Vagina (tissue), 2 donors: Measurements from ENCODE around the gene ASB3. TPM values are rescaled to one million over a fixed set of nuclear protein-coding genes. Genes with fewer than 3 reads are reported as not detected.

Source experiments
- DNase-seq, 2 donors: peaks; one replicate each; pipeline ENCODE4 v3.0.0-alpha.2; 2017; ENCODE audit errors: extremely low spot score in 2 of 2
- H3K27ac ChIP-seq: fragments of 200-600 bp; sonication (generic); one replicate; pipeline ENCODE4 v1.5.1; 2019
- H3K27me3 ChIP-seq: fragments of 200-600 bp; sonication (generic); one replicate; pipeline ENCODE4 v1.5.1; 2019
- H3K36me3 ChIP-seq, 2 donors: fragments of 200-600 bp; sonication (generic); one replicate each; pipeline ENCODE4 v1.5.1; 2017 to 2019
- H3K4me1 ChIP-seq: fragments of 200-600 bp; sonication (generic); one replicate; pipeline ENCODE4 v1.5.1; 2019
- H3K4me3 ChIP-seq, 2 donors: fragments of 200-600 bp; sonication (generic); 1 replicate in 1 of 2; 2 replicates in 1 of 2; pipeline ENCODE4 v1.5.1; 2016 to 2019
- H3K9me3 ChIP-seq: fragments of 200-600 bp; sonication (generic); one replicate; pipeline ENCODE4 v1.5.1; 2019
- POLR2A ChIP-seq, 2 donors: fragments of 450-650 bp; IDR thresholded peaks; one replicate each; pipeline ENCODE4 v1.6.1; 2017; ENCODE audit warnings: antibody characterized with exemption in 2 of 2, mild to moderate bottlenecking in 2 of 2, moderate library complexity in 2 of 2
- POLR2AphosphoS5 ChIP-seq, 2 donors: sonication (generic); formaldehyde crosslinking; IDR thresholded peaks; one replicate each; pipeline ENCODE4 v1.9.0; 2017; ENCODE audit warnings: antibody characterized with exemption in 2 of 2, mild to moderate bottlenecking in 2 of 2, low read depth in 1 of 2; ENCODE audit not compliant: insufficient read depth in 1 of 2
- intact Hi-C: fragments of 100-400 bp; cut with DNase I; formaldehyde crosslinking; loops from one replicate; pipeline ENCODE4 v1.15.1; 2023
- total RNA-seq: library from RNA; depleted of rRNA; stranded (reverse); fragments of >200 nt; gene quantifications from one replicate; pipeline ENCODE4 v1.2.3, GENCODE V29; 2016
- TF ChIP-seq, protein P1 (sequence below), 3 experiments: fragments of 450-650 bp in 2 of 3; fragments of 200-600 bp in 1 of 3; sonication (generic) in 1 of 3; IDR thresholded peaks; one replicate each; pipeline ENCODE4 v1.5.1; 2017 to 2019; ENCODE audit warnings: antibody characterized with exemption in 3 of 3, mild to moderate bottlenecking in 2 of 3, moderate library complexity in 2 of 3

The ASB3 gene
- total RNA-seq, 1 donor from 2014 or later, result 13.5 TPM

DNA sequence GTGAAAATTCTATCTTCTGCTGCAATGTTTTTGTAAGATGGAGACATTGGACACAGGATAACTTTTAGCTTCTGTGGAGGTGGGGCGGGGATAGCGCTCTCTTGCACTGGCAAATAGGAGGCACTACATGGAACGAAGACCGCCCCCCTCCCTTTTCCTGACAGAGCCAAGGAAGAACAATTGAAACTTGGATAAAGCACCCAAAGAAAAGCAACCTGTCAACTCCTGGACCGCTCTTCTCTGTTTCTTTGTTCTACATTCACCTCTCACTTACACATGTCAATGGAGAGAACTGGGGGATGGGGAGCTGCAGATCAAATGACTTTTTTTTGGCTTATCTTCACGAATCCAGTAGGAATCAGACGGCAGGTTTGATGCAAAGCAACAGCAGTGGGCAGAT is 145.5 kb downstream of the ASB3 start:
- H3K27ac ChIP-seq, result no peak overlapping the region
- no peaks in the 10 kb centered on the region for H3K9me3 ChIP-seq
- intact Hi-C loops, result no loop called here
- no peak for DNase-seq
- no peaks in the 10 kb centered on the region for H3K36me3 ChIP-seq
- H3K27me3 ChIP-seq, result no peaks in the 10 kb centered on the region
- no peak overlapping the region for H3K4me3 ChIP-seq
- H3K4me1 ChIP-seq, result no peaks in the 10 kb centered on the region
- TF ChIP-seq POLR2AphosphoS5 (IDR thresholded peaks at IDR 0.05; ENCODE audit: insufficient read depth in 1 of 2, low read depth in 1 of 2) (no peak), POLR2A (IDR thresholded peaks at IDR 0.05) (no peak)
- TF ChIP-seq, protein P1, sequence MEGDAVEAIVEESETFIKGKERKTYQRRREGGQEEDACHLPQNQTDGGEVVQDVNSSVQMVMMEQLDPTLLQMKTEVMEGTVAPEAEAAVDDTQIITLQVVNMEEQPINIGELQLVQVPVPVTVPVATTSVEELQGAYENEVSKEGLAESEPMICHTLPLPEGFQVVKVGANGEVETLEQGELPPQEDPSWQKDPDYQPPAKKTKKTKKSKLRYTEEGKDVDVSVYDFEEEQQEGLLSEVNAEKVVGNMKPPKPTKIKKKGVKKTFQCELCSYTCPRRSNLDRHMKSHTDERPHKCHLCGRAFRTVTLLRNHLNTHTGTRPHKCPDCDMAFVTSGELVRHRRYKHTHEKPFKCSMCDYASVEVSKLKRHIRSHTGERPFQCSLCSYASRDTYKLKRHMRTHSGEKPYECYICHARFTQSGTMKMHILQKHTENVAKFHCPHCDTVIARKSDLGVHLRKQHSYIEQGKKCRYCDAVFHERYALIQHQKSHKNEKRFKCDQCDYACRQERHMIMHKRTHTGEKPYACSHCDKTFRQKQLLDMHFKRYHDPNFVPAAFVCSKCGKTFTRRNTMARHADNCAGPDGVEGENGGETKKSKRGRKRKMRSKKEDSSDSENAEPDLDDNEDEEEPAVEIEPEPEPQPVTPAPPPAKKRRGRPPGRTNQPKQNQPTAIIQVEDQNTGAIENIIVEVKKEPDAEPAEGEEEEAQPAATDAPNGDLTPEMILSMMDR (IDR thresholded peaks at IDR 0.05), result no peak

DNA sequence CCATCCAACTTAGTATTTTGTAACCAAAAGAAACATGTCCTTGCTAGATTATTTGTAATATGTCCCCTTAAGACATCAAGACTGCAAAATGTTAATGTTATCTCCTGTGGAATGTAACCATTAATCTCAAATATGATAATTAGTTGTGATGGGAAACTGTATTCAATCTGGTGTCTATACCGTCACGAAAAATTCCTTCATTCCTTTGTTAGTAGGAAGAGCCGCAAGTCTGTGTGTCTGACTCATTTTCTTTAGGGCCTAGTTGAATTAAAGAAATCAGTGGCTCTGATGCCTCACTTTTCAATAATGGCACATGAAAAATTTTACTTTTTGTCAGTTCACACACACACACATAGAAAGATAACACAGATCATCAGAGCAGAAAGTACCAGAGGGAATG is 146.3 kb downstream of the ASB3 start:
- intact Hi-C loops, result no loop called here
- Histone ChIP-seq H3K27me3 (no peaks in the 10 kb centered on the region), H3K4me3 (no peak overlapping the region), H3K4me1 (no peaks in the 10 kb centered on the region), H3K27ac (no peak overlapping the region), H3K36me3 (no peaks in the 10 kb centered on the region), H3K9me3 (no peaks in the 10 kb centered on the region)
- TF ChIP-seq POLR2A (IDR thresholded peaks at IDR 0.05) (no peak), POLR2AphosphoS5 (IDR thresholded peaks at IDR 0.05; ENCODE audit: insufficient read depth in 1 of 2, low read depth in 1 of 2) (no peak)
- TF ChIP-seq, protein P1 (IDR thresholded peaks at IDR 0.05), result no peak
- no peak for DNase-seq

DNA sequence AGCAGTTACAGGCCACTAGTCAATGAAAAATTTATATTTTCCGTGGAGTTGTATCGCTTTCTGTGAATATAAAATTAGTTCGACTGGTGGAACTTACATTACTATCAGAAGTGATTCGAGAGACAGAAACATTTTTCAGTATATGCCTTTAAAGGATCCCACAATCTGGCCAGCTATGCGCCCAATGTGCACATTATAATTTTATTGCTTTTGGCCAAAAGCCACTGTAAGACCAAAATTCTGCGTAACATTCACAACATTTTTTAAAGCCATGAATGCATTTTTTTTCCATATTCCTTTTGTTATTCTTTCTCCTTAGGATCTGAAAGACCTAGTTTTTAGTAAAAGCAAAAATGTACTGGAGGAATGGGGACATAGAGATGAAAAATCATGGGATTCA is 150.2 kb downstream of the ASB3 start:
- no peak for TF ChIP-seq POLR2A (IDR thresholded peaks at IDR 0.05)
- no peak for TF ChIP-seq POLR2AphosphoS5 (IDR thresholded peaks at IDR 0.05; ENCODE audit: insufficient read depth in 1 of 2, low read depth in 1 of 2)
- TF ChIP-seq, protein P1 (IDR thresholded peaks at IDR 0.05), result no peak
- Histone ChIP-seq H3K27ac (no peak overlapping the region), H3K4me3 (no peak overlapping the region), H3K36me3 (no peaks in the 10 kb centered on the region), H3K4me1 (no peaks in the 10 kb centered on the region), H3K9me3 (no peaks in the 10 kb centered on the region), H3K27me3 (no peaks in the 10 kb centered on the region)
- intact Hi-C loops, result no loop called here
- DNase-seq, result no peak

DNA sequence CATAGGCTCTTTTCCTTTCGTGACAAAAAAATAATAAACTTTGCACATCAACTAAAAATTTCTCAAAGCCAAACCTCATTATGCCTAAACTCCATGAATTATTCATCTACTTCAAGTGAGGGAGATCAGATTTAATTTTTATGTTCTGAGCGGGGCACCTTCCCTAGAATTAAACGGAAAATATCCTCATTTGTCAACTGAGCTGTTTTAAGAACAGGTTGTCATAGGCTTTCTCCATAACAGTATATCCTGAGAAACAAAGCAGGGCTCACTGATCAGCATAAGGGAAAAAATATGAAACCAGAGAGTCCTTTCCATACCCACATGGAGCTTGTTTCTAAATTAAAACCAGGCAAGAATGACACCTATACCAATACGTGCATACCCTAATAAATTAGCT is 150.6 kb downstream of the ASB3 start:
- Histone ChIP-seq H3K4me3 (no peak overlapping the region), H3K9me3 (no peaks in the 10 kb centered on the region), H3K27me3 (no peaks in the 10 kb centered on the region), H3K36me3 (no peaks in the 10 kb centered on the region), H3K27ac (no peak overlapping the region), H3K4me1 (no peaks in the 10 kb centered on the region)
- intact Hi-C loops, result no loop called here
- no peak for DNase-seq
- TF ChIP-seq POLR2A (IDR thresholded peaks at IDR 0.05), result no peak
- no peak for TF ChIP-seq POLR2AphosphoS5 (IDR thresholded peaks at IDR 0.05; ENCODE audit: insufficient read depth in 1 of 2, low read depth in 1 of 2)
- TF ChIP-seq, protein P1 (IDR thresholded peaks at IDR 0.05), result no peak

DNA sequence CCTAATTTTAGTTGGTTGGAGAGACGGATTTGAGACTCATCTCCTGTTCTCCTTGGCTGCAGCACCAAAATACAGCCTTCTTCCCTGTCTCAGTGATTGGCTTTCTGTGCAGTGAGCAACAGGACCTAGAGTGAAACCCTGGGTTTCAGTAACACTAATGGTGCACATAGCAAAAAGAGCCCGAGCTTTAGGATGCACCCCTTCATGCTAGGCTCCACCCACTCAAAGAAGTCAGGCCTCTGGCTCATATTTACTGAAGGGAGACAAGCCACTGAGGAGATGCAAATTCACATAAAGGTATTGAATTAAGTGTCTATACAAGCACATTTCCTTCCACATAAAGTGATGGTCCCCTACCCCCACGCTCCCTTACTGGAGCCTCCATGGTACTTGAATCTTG is 151.1 kb downstream of the ASB3 start:
- intact Hi-C loops, result no loop called here
- H3K9me3 ChIP-seq, result no peaks in the 10 kb centered on the region
- H3K27ac ChIP-seq, result no peak overlapping the region
- no peaks in the 10 kb centered on the region for H3K36me3 ChIP-seq
- no peaks in the 10 kb centered on the region for H3K27me3 ChIP-seq
- H3K4me3 ChIP-seq, result no peak overlapping the region
- no peak for DNase-seq
- no peak for TF ChIP-seq POLR2AphosphoS5 (IDR thresholded peaks at IDR 0.05; ENCODE audit: insufficient read depth in 1 of 2, low read depth in 1 of 2)
- TF ChIP-seq, protein P1 (IDR thresholded peaks at IDR 0.05), result no peak
- no peak for TF ChIP-seq POLR2A (IDR thresholded peaks at IDR 0.05)
- no peaks in the 10 kb centered on the region for H3K4me1 ChIP-seq
